T-helper 17 cell (primary cell): ENCODE results near the gene BRSK1. TPM values are rescaled to one million over a fixed set of nuclear protein-coding genes. Genes with fewer than 3 reads are reported as not detected.
A peak's percentile ranks its signal among the peaks of the same experiment; 100 is the strongest.

Experiments used
- ATAC-seq: fragments of 150-1000 bp; cut with Tn5 transposase; 2 replicates; pipeline ENCODE4 v1.10.0; 2021; ENCODE audit warnings: mild to moderate bottlenecking, moderate library complexity
- DNase-seq, 3 donors: peaks; one replicate each; pipeline versions ENCODE4 v3.0.0 to v3.0.0-alpha.2; 2020 to 2021
- H3K9me3 ChIP-seq: one replicate; pipeline ENCODE4 v1.7.0; 2013; ENCODE audit warnings: low read length, mild to moderate bottlenecking; ENCODE audit not compliant: control insufficient read depth, poor library complexity, severe bottlenecking
- H3K27ac Mint-ChIP-seq: one replicate; pipeline ENCODE4 v1.8.0; 2022; ENCODE audit warnings: mild to moderate bottlenecking, moderate library complexity, mixed read lengths
- H3K27me3 Mint-ChIP-seq: one replicate; pipeline ENCODE4 v1.8.0; 2022; ENCODE audit warnings: mixed read lengths
- H3K36me3 Mint-ChIP-seq: one replicate; pipeline ENCODE4 v1.8.0; 2022; ENCODE audit warnings: low read depth, mixed read lengths
- H3K4me1 Mint-ChIP-seq: one replicate; pipeline ENCODE4 v1.8.0; 2022; ENCODE audit warnings: mild to moderate bottlenecking, mixed read lengths
- H3K4me3 Mint-ChIP-seq: one replicate; pipeline ENCODE4 v1.8.0; 2022; ENCODE audit warnings: mild to moderate bottlenecking, moderate library complexity, mixed read lengths
- total RNA-seq, 4 donors: library from RNA in 2 of 4; stranded (reverse) in 2 of 4; gene quantifications; one replicate each; pipeline ENCODE4 v1.2.3 and lab custom pipeline; 2022 to 2026

The BRSK1 gene
- total RNA-seq, 2 donors from 2014 or later: 3.0 to 7.4 TPM

DNA sequence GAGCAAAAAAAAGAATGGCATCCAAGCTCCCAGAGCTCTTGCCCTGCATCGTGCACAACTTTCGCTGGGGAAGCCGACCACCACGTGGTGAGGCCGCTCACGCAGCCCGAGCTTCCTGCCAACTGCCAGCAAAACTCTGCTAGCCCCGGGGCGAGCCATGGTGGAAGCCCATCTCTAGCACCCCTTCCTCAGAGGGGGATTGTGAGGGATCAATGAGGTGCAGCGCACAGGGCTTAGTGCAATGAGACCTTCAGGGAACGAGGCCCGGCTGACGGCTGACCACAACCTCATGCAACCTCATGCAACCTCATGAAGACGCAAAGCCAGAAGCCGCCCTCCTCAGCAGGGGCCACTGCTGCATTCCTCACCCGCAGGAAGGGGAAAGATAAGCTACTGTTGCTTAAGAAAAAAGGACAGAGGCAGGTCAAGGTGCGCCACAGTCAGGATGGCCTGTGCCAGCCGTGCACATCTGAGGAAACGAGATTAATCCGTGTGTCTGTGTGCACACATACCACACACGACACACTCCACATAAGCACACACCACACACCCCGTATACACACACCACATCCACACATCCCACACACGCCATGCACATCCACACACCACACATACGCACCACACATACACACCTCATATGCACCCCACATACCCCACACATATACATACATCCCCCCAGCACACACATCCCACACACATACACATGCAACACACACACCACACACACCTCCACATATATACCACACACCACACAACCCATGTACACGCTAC, 13.4 kb upstream of the BRSK1 start:
- H3K4me1 Mint-ChIP-seq: peaks cover 9% of the 10 kb centered on the region
- no peak overlapping the region for H3K27ac Mint-ChIP-seq
- no peaks in the 10 kb centered on the region for H3K27me3 Mint-ChIP-seq
- no peak overlapping the region for H3K4me3 Mint-ChIP-seq
- no peak for ATAC-seq
- peaks cover 13% of the 10 kb centered on the region for H3K36me3 Mint-ChIP-seq
- no peak for DNase-seq
- no peaks in the 10 kb centered on the region for H3K9me3 ChIP-seq

DNA sequence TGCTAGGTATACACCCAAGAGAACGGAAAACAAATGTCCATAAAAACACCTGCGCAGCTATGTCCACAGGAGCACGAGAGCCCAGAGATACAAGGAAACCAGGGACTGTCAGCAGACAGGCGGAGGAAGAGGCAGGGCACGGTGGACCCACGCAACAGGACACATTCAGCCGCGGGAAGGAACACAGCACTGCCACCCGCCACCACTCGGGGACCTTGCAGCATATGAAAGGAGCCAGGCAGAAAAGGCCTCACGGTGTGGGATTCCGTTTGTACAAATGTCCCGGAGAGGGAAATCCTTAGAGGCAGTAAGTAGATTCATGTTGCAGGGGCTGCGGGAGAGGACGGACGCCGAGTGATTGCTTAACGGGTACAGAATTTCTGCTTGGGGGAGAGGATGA, 11.7 kb upstream of the BRSK1 start:
- H3K4me1 Mint-ChIP-seq: peaks cover 11% of the 10 kb centered on the region
- DNase-seq (no peak), ATAC-seq (no peak)
- H3K27ac Mint-ChIP-seq: peak overlapping the region; percentile 49
- no peaks in the 10 kb centered on the region for H3K9me3 ChIP-seq
- no peaks in the 10 kb centered on the region for H3K27me3 Mint-ChIP-seq
- peaks cover 9% of the 10 kb centered on the region for H3K36me3 Mint-ChIP-seq
- no peak overlapping the region for H3K4me3 Mint-ChIP-seq

DNA sequence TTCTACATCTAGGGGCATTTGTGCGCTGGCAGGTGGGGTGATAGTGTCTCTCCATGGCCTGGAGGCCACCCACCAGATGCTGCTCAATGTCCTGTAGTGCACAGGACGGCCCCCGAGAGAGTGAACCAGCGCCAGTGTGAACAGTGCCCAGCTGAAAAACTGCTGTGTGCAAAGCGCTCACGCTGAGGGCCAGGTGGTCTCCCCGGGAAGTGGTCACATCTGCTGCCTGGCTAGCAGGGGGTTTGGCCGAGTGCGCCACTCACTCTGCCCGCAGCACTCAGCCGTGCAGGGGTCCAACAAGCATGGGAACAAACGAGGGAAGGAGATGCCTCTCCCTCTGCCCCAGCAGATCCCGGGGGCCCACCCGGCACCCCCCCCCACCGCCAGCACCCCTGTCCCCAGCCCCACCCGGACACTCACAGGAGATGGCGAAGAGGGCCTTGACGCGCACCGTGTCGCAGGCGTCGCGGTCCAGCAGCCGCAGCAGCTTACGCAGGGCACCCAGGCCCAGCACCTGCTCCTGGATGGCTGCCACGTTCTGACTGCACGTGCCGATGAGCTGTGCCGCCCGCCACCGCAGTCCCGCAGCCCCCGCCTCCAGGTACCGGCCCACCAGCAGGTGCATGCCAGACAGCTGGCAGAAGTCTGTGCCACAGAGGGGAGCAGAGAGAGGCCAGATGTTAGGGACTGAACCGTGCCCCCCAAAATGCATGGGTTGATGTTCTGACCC, 9.7 kb upstream of the BRSK1 start:
- DNase-seq: no peak
- ATAC-seq: no peak
- Mint-ChIP-seq H3K27ac (no peak overlapping the region), H3K4me3 (peak overlapping the region; percentile 12), H3K4me1 (peaks cover 15% of the 10 kb centered on the region), H3K27me3 (no peaks in the 10 kb centered on the region), H3K36me3 (peaks cover 9% of the 10 kb centered on the region)
- H3K9me3 ChIP-seq: no peaks in the 10 kb centered on the region

DNA sequence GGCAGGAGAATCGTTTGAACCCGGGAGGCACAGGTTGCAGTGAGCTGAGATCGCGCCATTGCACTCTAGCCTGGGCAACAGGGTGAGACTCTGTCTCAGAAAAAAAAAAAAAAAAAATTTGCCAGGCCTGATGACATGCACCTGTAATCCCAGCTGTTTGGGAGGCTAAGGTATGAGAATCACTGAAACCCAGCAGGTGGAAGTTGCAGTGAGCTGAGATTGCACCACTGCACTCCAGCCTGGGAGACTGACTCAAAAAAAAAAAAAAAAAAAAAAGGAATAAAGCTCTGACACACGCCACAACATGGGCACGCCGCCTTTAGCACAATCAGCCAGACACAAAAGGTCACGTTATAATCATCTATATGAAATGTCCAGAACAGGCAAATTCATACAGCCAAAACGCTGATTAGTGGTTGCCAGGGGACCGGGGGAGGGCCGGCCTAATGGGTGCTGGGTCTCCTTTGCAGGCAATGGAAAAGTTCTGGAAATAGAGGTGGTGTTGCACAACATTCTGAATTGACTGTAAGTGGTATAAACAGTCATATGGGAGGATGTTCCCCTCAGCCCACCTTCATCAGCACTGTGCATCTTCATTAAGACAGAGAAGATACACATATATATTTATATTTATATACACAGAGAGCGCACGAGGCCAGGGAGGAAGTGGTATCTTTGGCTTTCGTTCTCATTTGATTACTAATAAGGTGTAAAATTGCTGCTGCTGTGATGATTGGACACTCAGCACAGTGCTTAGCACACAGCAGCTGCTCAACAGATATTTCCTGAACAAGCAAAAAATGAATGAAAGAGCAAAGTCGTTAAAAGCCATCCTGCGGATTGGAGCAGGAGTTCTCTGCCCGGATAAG, 7.7 kb upstream of the BRSK1 start:
- no peak overlapping the region for H3K4me3 Mint-ChIP-seq
- DNase-seq (no peak), ATAC-seq (no peak)

DNA sequence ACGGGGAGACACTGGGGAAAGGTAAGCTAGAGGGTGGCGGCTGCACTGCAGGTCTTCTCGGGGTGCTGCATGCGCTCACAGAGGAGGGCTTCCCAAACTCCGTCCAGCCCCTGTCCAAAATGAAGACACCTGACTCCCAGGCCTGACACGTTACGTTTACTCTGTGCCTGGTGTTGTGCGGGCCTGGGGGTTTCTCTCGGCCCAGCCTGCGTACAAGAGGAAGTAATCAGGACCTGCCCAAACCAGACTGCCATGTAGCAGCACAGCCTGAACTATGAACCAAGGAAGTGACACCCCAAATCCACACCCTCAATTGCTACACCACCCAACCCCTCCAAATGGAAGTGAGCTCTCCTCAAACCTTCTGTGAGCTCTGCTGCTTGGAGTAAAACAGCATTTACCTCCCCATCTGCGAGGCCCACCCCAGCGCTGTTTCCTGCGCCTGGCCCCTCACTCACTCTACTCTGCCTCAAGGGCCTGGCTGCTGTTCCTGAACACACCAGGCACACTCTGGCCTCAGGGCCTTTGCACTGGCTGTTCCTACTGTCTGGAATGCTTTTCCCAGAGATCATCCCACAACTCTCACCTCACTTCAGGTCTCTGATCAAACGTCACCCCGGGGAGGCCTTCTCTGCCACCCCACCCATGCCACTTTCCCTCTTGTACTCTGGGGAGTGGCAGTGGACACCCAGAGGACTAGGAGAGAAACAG, 6.9 kb upstream of the BRSK1 start:
- peak overlapping the region; percentile 77 for H3K27ac Mint-ChIP-seq
- H3K36me3 Mint-ChIP-seq: peaks cover 8% of the 10 kb centered on the region
- H3K4me1 Mint-ChIP-seq: peaks cover 29% of the 10 kb centered on the region
- no peak for ATAC-seq
- H3K9me3 ChIP-seq: no peaks in the 10 kb centered on the region
- peak overlapping the region; percentile 80 for H3K4me3 Mint-ChIP-seq
- DNase-seq: no peak
- no peaks in the 10 kb centered on the region for H3K27me3 Mint-ChIP-seq

More for the DNA sequence above, 7.7 kb upstream of the BRSK1 start:
- peaks cover 26% of the 10 kb centered on the region for H3K4me1 Mint-ChIP-seq
- peaks cover 8% of the 10 kb centered on the region for H3K36me3 Mint-ChIP-seq
- no peaks in the 10 kb centered on the region for H3K27me3 Mint-ChIP-seq
- H3K27ac Mint-ChIP-seq: peak overlapping the region; percentile 77
- no peaks in the 10 kb centered on the region for H3K9me3 ChIP-seq

DNA sequence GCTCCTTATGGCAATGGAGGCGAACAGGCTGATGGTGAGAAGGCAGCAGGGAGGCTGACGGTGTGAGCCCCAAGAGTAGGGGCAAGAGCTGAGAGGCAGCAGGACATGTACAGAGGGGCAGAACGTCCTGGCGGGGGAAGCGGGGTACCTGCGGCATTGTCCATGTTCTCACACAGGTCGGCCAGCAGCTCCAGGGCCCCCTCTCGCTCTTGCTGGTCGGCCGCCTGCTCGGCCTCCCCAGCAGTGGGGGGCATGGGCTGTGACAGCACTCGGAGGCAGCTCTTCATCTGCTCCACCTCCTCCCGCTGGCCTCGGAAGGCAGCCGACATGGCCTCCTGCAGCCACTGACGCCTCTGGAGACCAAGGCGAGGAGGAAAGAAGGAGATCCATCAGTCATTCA, 6.3 kb upstream of the BRSK1 start:
- Mint-ChIP-seq H3K4me1 (peaks cover 24% of the 10 kb centered on the region), H3K36me3 (peaks cover 3% of the 10 kb centered on the region), H3K4me3 (peak overlapping the region; percentile 80), H3K27me3 (no peaks in the 10 kb centered on the region), H3K27ac (peak overlapping the region; percentile 77)
- ATAC-seq (no peak), DNase-seq (no peak)
- no peaks in the 10 kb centered on the region for H3K9me3 ChIP-seq

DNA sequence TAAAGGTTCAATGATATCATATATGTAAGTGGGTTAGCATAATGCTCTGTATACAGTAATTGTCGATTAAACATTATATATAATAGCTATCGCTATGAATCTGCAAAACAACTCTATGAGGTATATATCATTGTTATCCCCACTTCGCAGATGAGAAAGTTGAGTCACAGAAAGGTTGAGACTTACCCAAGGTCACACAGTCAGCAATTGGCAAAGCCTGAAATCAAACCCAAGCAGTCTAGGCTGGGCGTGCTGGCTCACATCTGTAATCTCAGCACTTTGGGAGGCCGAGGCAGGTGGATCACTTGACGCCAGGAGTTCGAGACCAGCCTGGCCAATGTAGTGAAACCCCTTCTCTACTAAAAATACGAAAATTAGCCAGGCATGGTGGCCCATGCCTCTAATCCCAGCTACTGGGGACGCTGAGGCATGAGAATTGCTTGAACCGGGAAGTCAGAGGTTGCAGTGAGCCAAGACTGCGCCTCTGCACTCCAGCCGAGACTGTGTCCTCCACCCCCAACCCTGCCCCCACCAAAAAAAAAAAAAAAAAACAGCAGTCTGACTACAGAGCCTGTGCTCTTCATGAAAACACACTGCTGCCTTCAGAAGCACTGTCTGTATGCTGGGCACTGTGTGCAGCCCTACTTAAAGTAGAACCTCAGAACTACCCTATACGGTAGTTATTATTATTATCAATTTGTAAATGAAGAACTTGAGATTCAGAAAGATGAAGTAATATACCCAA, 5.2 kb upstream of the BRSK1 start:
- no peak for DNase-seq
- peaks cover 29% of the 10 kb centered on the region for H3K4me1 Mint-ChIP-seq
- H3K36me3 Mint-ChIP-seq: peaks cover 3% of the 10 kb centered on the region
- peak overlapping the region; percentile 99 for H3K27ac Mint-ChIP-seq
- no peak for ATAC-seq
- H3K4me3 Mint-ChIP-seq: peak overlapping the region; percentile 100
- no peaks in the 10 kb centered on the region for H3K9me3 ChIP-seq
- no peaks in the 10 kb centered on the region for H3K27me3 Mint-ChIP-seq

DNA sequence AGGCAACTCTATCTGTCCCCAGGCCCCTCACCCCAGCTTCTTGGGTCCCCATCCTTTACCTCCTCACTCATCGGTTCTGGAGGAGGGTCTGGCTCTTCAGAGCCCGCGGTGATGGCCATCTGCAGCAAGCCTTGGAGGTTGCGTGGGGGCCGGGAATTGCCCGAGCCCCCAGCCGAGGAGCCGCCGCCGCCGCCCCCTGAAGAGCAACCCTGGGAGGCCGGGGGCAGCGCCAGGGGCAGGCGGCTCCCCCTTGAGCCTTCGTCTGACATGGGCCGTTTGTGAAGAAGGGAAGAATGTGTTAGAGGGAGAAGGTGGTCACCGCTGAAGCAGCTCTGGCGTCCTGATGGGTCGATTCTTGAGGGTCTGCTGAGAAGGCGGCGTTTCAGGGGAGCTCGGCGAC, 4.5 kb upstream of the BRSK1 start:
- Mint-ChIP-seq H3K4me3 (peak overlapping the region; percentile 100), H3K27ac (peak overlapping the region; percentile 99), H3K27me3 (no peaks in the 10 kb centered on the region), H3K36me3 (peaks cover 3% of the 10 kb centered on the region), H3K4me1 (peaks cover 31% of the 10 kb centered on the region)
- no peaks in the 10 kb centered on the region for H3K9me3 ChIP-seq
- no peak for ATAC-seq
- no peak for DNase-seq

DNA sequence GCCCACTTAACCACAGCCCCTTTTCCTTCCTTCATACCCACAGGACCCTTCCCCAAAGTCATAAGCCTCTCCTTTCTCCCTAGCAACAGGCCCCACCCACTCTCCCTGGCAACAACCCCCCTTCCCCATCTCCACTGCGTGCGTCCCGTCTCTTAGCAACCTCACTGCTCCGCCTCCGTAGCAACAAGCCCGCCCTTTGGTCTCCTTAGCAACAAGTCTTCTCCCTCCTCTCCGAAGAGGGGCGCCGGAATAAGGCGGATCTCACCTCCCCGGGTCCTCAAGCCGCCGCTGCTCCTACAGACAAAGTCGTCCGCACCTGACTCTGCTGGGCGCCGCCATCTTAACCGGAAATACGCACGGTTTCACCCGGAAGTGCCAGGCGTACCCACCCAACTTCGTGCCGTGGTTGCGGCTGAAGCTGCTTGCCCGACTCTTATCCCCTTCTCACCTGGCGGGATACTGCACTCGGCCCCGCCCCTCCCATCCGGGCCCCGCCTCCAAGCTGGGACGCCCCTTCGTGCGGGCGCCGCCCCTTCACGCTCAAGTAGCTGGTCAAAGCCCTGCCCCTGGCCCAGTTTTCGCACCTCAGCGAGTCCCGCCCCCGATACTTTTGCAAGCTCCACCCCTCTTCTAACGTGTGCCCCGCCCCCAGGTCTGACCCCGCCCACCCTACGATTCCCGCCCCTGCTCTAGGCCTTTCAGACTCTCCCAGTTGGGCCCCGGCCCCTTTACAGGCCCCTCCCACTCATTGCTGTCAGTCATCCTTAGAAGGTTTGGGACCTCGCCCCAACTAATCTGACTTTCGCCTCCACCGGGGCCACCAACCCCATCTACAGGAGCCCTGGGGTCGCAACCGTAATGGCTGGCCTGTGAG, 3.8 kb upstream of the BRSK1 start, which contains the start of gene HSPBP1:
TSS of gene HSPBP1 (minus strand) at position 341 of the 874 bp plus-strand sequence. CDS start 502 bp downstream, outside the sequence.
- DNase-seq (peak; percentile 91 to 96 (median 95)), ATAC-seq (peak; percentile 89)
- Mint-ChIP-seq H3K4me3 (peak within 1 kb of the TSS; percentile 100), H3K36me3 (peaks cover 3% of the 10 kb centered on the region), H3K27me3 (no peaks in the 10 kb centered on the region), H3K4me1 (peaks cover 31% of the 10 kb centered on the region), H3K27ac (peak within 1 kb of the TSS; percentile 99)
- no peaks in the 10 kb centered on the region for H3K9me3 ChIP-seq

DNA sequence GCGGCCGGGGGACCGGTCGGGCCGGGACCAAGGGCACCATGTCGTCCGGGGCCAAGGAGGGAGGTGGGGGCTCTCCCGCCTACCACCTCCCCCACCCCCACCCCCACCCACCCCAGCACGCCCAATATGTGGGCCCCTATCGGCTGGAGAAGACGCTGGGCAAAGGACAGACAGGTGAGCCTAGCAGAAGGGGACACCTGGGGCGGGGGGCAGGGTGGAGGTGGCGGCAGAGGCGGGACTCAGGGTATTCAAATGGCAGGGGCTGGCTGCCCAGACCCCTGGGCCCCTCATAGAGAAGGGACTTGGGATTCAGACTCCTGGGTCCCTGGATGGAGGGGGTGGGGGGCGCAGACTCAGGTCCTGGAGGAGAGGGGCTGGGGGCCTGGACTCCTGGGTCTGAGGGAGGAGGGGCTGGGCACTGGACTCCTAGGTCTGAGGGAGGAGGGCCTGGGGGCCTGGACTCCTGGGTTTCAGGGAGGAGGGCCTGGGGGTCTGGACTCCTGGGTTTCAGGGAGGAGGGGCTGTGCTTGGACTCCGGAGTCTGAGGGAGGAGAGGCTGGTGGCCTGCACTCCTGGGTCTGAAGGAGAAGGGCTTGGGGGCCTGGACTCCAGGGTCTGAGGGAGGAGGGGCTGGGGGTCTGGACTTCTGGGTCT, 735 bp downstream of the BRSK1 start:
- Mint-ChIP-seq H3K27ac (peak overlapping the region; percentile 51), H3K4me3 (peak overlapping the region; percentile 63), H3K4me1 (peaks cover 22% of the 10 kb centered on the region), H3K27me3 (no peaks in the 10 kb centered on the region), H3K36me3 (peaks cover 3% of the 10 kb centered on the region)
- no peak for ATAC-seq
- H3K9me3 ChIP-seq: no peaks in the 10 kb centered on the region
- DNase-seq: no peak
